Panc1 (cell line): ENCODE results near the gene TGFB3. TPM values are rescaled to one million over a fixed set of nuclear protein-coding genes. Genes with fewer than 3 reads are reported as not detected.

Source experiments
- ATAC-seq: fragments of 200-7000 bp; cut with Tn5 transposase; 2 replicates; pipeline ENCODE4 v1.9.1; 2020; ENCODE audit warnings: mild to moderate bottlenecking, moderate library complexity
- BruUV-seq: library from RNA; stranded (reverse); fragments of 400-500 nt; replicated peaks from 2 replicates; lab custom pipeline; 2021; lab: Mats Ljungman, UMichigan
- CTCF ChIA-PET: fragments of 300-600 bp; sonication (Branson Sonifier 250); formaldehyde crosslinking; loops from one replicate; lab custom pipeline; 2022; ENCODE audit warnings: antibody characterized with exemption; lab: Charles Lee
- POLR2A ChIA-PET: fragments of 300-600 bp; sonication (Branson Sonifier 250); formaldehyde crosslinking; loops from one replicate; lab custom pipeline; 2022; ENCODE audit warnings: antibody characterized with exemption; lab: Charles Lee
- DNase-seq: peaks from one replicate; pipeline ENCODE4 v3.0.0-alpha.2; 2010; ENCODE audit warnings: low read depth, low spot score
- H3K27ac ChIP-seq: 2 replicates; pipeline ENCODE4 v1.5.1; 2011; ENCODE audit warnings: mild to moderate bottlenecking, low read length, inconsistent platforms
- H3K27me3 ChIP-seq: fragments of 200-500 bp; sonication (Bioruptor generic); 2 replicates; pipeline ENCODE4 v1.6.0; 2014; ENCODE audit warnings: low read length, inconsistent platforms; ENCODE audit not compliant: control insufficient read depth, insufficient read depth
- H3K36me3 ChIP-seq: fragments of 200-500 bp; sonication (Bioruptor generic); 2 replicates; pipeline ENCODE4 v1.5.1; 2014; ENCODE audit warnings: inconsistent platforms, mild to moderate bottlenecking, low read length, moderate library complexity; ENCODE audit not compliant: control insufficient read depth, insufficient read depth
- H3K4me1 ChIP-seq: 2 replicates; pipeline ENCODE4 v1.5.1; 2011; ENCODE audit warnings: inconsistent platforms, mild to moderate bottlenecking, low read length, moderate library complexity; ENCODE audit not compliant: control insufficient read depth, insufficient read depth
- H3K4me3 ChIP-seq, 2 experiments: 2 replicates each; pipeline ENCODE4 v1.5.1; 2011 to 2012; ENCODE audit warnings: low read depth in 2 of 2, low read length in 2 of 2, mild to moderate bottlenecking in 2 of 2, inconsistent platforms in 1 of 2, moderate library complexity in 1 of 2
- H3K9me3 ChIP-seq: fragments of 200-500 bp; sonication (Bioruptor generic); 2 replicates; pipeline ENCODE4 v1.5.1; 2014; ENCODE audit warnings: low read depth, mild to moderate bottlenecking, inconsistent platforms, low read length, moderate library complexity; ENCODE audit not compliant: control insufficient read depth, insufficient read depth
- CTCF ChIP-seq: fragments of 450-650 bp; IDR thresholded peaks from 2 replicates; pipeline ENCODE4 v1.5.1; 2017; ENCODE audit warnings: mild to moderate bottlenecking
- POLR2AphosphoS5 ChIP-seq: IDR thresholded peaks from 2 replicates; pipeline ENCODE4 v1.6.1; 2012; ENCODE audit warnings: mild to moderate bottlenecking, low read depth, low read length, moderate library complexity
- SIN3A ChIP-seq: IDR thresholded peaks from 2 replicates; pipeline ENCODE4 v1.6.1; 2012; ENCODE audit warnings: low read depth, mild to moderate bottlenecking, low read length, moderate library complexity, borderline replicate concordance; ENCODE audit not compliant: insufficient read depth
- TCF7L2 ChIP-seq: IDR thresholded peaks from 2 replicates; pipeline ENCODE4 v1.6.1; 2011; ENCODE audit warnings: mild to moderate bottlenecking, low read depth, low read length, inconsistent platforms
- in situ Hi-C: cut with HindIII; loops from 2 replicates; pipeline ENCODE4 v1.10.0; 2016; ENCODE audit warnings: low sequenced_read_pairs, low pct_unique_long_range_greater_than_20kb
- intact Hi-C: fragments of 100-400 bp; cut with micrococcal nuclease; formaldehyde crosslinking; loops from one replicate; pipeline ENCODE4 v1.10.0; 2022; ENCODE audit not compliant: unreplicated experiment
- total RNA-seq: library from RNA; stranded (reverse); gene quantifications from one replicate; pipeline ENCODE4 v1.2.1, GENCODE V29; 2021; ENCODE audit not compliant: unreplicated experiment
- TF ChIP-seq, protein P1 (sequence below), 2 experiments: IDR thresholded peaks; 2 replicates each; pipeline ENCODE4 v1.6.1; 2011 to 2012; ENCODE audit warnings: low read depth in 2 of 2, control low read depth in 1 of 2, low read length in 1 of 2, mild to moderate bottlenecking in 1 of 2, moderate library complexity in 1 of 2; ENCODE audit not compliant: insufficient read depth in 1 of 2

The TGFB3 gene
- total RNA-seq, 1 experiment from 2014 or later: 9.6 TPM

GRCh38 chr14:75991753-75992152, 10.0 kb upstream of the TGFB3 start:
- ChIA-PET POLR2A (no interaction called here), CTCF (no interaction called here)
- in situ Hi-C loops: no loop called here
- Histone ChIP-seq H3K27me3 (no peaks in the 10 kb centered on the region), H3K4me1 (no peaks in the 10 kb centered on the region), H3K9me3 (no peaks in the 10 kb centered on the region), H3K4me3 (no peak overlapping the region), H3K36me3 (no peaks in the 10 kb centered on the region), H3K27ac (no peak overlapping the region)
- DNase-seq (no peak), ATAC-seq (no peak)
- intact Hi-C loops: no loop called here
- TF ChIP-seq, protein P1, sequence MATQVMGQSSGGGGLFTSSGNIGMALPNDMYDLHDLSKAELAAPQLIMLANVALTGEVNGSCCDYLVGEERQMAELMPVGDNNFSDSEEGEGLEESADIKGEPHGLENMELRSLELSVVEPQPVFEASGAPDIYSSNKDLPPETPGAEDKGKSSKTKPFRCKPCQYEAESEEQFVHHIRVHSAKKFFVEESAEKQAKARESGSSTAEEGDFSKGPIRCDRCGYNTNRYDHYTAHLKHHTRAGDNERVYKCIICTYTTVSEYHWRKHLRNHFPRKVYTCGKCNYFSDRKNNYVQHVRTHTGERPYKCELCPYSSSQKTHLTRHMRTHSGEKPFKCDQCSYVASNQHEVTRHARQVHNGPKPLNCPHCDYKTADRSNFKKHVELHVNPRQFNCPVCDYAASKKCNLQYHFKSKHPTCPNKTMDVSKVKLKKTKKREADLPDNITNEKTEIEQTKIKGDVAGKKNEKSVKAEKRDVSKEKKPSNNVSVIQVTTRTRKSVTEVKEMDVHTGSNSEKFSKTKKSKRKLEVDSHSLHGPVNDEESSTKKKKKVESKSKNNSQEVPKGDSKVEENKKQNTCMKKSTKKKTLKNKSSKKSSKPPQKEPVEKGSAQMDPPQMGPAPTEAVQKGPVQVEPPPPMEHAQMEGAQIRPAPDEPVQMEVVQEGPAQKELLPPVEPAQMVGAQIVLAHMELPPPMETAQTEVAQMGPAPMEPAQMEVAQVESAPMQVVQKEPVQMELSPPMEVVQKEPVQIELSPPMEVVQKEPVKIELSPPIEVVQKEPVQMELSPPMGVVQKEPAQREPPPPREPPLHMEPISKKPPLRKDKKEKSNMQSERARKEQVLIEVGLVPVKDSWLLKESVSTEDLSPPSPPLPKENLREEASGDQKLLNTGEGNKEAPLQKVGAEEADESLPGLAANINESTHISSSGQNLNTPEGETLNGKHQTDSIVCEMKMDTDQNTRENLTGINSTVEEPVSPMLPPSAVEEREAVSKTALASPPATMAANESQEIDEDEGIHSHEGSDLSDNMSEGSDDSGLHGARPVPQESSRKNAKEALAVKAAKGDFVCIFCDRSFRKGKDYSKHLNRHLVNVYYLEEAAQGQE (IDR thresholded peaks at IDR 0.05; ENCODE audit: insufficient read depth in 1 of 2, low read depth in 2 of 2, low read length in 1 of 2): no peak
- no TSS peak for BruUV-seq

DNA sequence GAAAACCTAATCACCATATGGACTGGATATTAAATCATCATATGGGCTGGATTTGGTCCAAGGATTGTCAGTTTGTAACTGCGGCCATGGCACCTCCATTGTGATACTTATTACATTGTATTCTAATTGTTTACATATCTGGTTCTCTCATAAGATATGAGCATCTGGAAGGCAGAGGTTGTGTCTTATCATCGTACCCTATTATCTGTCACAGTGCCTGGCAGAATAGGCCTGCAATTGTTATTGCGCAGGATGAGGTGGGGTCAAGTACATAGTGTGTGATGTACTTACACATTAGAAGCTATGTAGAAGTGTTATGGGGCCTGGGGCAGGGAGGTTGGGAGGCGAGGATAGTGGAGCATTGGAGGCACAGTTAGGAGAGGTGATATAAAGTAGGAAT, 8.5 kb upstream of the TGFB3 start:
- Histone ChIP-seq H3K4me3 (no peak overlapping the region), H3K27me3 (no peaks in the 10 kb centered on the region), H3K4me1 (peaks cover 5% of the 10 kb centered on the region), H3K36me3 (no peaks in the 10 kb centered on the region; the same call in 1 of the 2 replicates), H3K27ac (no peak overlapping the region), H3K9me3 (no peaks in the 10 kb centered on the region)
- no TSS peak for BruUV-seq
- intact Hi-C loops: no loop called here
- ATAC-seq (no peak), DNase-seq (no peak)
- ChIA-PET CTCF (no interaction called here), POLR2A (no interaction called here)
- in situ Hi-C loops: no loop called here
- TF ChIP-seq, protein P1 (IDR thresholded peaks at IDR 0.05; ENCODE audit: insufficient read depth in 1 of 2, low read depth in 2 of 2, low read length in 1 of 2): no peak
- TF ChIP-seq TCF7L2 (no peak), POLR2AphosphoS5 (no peak), CTCF (no peak), SIN3A (no peak)
